ENCODE results near the gene SSTR3. TPM values are rescaled to one million over a fixed set of nuclear protein-coding genes. Genes with fewer than 3 reads are reported as not detected.

The SSTR3 gene
- total and polyA plus RNA-seq, 10 of the 15 experiments (the other 5 are each of a cell fraction or from before 2014, with no cell fraction given): 0.03 to 4.5 (median 2.4) TPM

DNA sequence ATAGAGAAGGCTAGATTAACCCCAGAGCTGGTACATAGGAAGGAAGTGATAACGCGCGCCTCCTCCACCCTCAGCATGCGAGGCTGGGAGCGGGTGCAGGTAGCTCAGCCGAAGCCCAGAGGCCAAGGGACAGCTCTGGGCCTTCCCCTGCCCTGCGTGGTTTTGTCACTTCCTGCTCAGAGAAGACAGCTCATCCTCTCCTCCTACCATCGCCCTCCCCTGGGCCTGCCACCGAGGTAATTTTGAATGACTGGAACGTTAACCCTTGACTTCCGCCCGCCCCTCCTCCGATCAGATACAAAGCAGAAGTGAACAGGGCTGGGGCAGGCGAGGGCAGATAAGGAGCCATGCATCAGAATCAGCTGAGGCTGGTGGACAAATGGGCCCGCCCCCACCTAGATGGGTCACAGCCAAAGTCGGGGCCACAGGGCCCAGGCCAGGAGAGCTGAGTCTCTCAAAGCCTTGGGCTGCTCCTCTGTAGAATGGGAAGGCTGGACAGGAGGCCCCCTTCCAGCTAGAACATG, 30.2 kb upstream of the SSTR3 start (continued):
- TF ChIP-seq E2F8 (IDR thresholded peaks at IDR 0.05; ENCODE audit: low read depth, partially characterized antibody) (no peak), STAT3 (IDR thresholded peaks at IDR 0.05; ENCODE audit: low read depth, low read length) (no peak), FOXK2 (IDR thresholded peaks at IDR 0.05) (no peak), NFYA (IDR thresholded peaks at IDR 0.05; ENCODE audit: borderline replicate concordance, low read depth, low read length) (no peak), HDAC2 (IDR thresholded peaks at IDR 0.05) (no peak), TCF3 (IDR thresholded peaks at IDR 0.05; ENCODE audit: borderline replicate concordance, insufficient read depth, low read depth, low read length) (no peak), TAF1 (IDR thresholded peaks at IDR 0.05; ENCODE audit: borderline replicate concordance, low read depth, low read length) (peak; percentile 70; the same call in 1 of the 2 replicates), IKZF2 (IDR thresholded peaks at IDR 0.05) (peak in 1 of 2 experiments; percentile 18; a peak in 1 of 4 replicates), MXI1 (IDR thresholded peaks at IDR 0.05; ENCODE audit: low read depth, low read length) (peak; percentile 79), EGR1 (IDR thresholded peaks at IDR 0.05; ENCODE audit: borderline replicate concordance in 1 of 2, low read depth in 2 of 2, low read length in 2 of 2) (0 out of 3 replicates have a peak, but pooled peaks of 1 of the 2 experiments have one; percentile 5), BHLHE40 (IDR thresholded peaks at IDR 0.05; ENCODE audit: borderline replicate concordance in 1 of 2, low read depth in 2 of 2, low read length in 1 of 2) (peak; percentile 40 to 44; a peak in 3 of 4 replicates), MYC (IDR thresholded peaks at IDR 0.05; ENCODE audit: insufficient read depth, insufficient read length, insufficient replicate concordance, low read length, severe bottlenecking) (no peak), GATAD2B (conservative IDR thresholded peaks at IDR 0.05; ENCODE audit: low read depth) (0 out of 2 replicates have a peak, but pooled peaks have one; percentile 35), SREBF1 (IDR thresholded peaks at IDR 0.05; ENCODE audit: low read length) (no peak), SUZ12 (IDR thresholded peaks at IDR 0.05; ENCODE audit: unreplicated experiment) (no peak), RUNX3 (IDR thresholded peaks at IDR 0.05; ENCODE audit: low read length) (no peak), BCLAF1 (IDR thresholded peaks at IDR 0.05) (no peak), EP300 (IDR thresholded peaks at IDR 0.05; ENCODE audit: borderline replicate concordance in 1 of 2, control insufficient read depth in 1 of 2, low read depth in 2 of 2, low read length in 2 of 2) (peak in 1 of 2 experiments; percentile 42; a peak in 1 of 4 replicates)
- TF ChIP-seq, protein P1, sequence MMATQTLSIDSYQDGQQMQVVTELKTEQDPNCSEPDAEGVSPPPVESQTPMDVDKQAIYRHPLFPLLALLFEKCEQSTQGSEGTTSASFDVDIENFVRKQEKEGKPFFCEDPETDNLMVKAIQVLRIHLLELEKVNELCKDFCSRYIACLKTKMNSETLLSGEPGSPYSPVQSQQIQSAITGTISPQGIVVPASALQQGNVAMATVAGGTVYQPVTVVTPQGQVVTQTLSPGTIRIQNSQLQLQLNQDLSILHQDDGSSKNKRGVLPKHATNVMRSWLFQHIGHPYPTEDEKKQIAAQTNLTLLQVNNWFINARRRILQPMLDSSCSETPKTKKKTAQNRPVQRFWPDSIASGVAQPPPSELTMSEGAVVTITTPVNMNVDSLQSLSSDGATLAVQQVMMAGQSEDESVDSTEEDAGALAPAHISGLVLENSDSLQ (IDR thresholded peaks at IDR 0.05): peak; percentile 95
- TF ChIP-seq, protein P2, sequence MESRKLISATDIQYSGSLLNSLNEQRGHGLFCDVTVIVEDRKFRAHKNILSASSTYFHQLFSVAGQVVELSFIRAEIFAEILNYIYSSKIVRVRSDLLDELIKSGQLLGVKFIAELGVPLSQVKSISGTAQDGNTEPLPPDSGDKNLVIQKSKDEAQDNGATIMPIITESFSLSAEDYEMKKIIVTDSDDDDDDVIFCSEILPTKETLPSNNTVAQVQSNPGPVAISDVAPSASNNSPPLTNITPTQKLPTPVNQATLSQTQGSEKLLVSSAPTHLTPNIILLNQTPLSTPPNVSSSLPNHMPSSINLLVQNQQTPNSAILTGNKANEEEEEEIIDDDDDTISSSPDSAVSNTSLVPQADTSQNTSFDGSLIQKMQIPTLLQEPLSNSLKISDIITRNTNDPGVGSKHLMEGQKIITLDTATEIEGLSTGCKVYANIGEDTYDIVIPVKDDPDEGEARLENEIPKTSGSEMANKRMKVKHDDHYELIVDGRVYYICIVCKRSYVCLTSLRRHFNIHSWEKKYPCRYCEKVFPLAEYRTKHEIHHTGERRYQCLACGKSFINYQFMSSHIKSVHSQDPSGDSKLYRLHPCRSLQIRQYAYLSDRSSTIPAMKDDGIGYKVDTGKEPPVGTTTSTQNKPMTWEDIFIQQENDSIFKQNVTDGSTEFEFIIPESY (IDR thresholded peaks at IDR 0.05): no peak

Data from GM12878 (cell line).